Liver (tissue), 9 donors: ENCODE data around the gene PHF12. TPM values are rescaled to one million over a fixed set of nuclear protein-coding genes. Genes with fewer than 3 reads are reported as not detected.

Source experiments
- DNase-seq: peaks from one replicate; pipeline ENCODE4 v3.0.0-alpha.2; 2017; ENCODE audit warnings: low spot score
- H3K27ac ChIP-seq, 2 donors: one replicate each; pipeline ENCODE4 v1.7.0; 2013; ENCODE audit warnings: inconsistent platforms in 2 of 2, low read length in 2 of 2, control low read depth in 1 of 2, low read depth in 1 of 2, mild to moderate bottlenecking in 1 of 2
- H3K27me3 ChIP-seq, 4 donors: one replicate each; pipeline versions ENCODE4 v1.6.1 to v1.7.0; 2013; ENCODE audit warnings: low read length in 3 of 4, inconsistent platforms in 1 of 4, mild to moderate bottlenecking in 1 of 4, moderate library complexity in 1 of 4; ENCODE audit not compliant: control insufficient read depth in 4 of 4, insufficient read depth in 4 of 4
- H3K36me3 ChIP-seq, 4 donors: one replicate each; pipeline versions ENCODE4 v1.6.1 to v1.7.0; 2013; ENCODE audit warnings: low read length in 3 of 4, mild to moderate bottlenecking in 3 of 4, low read depth in 1 of 4, moderate library complexity in 1 of 4; ENCODE audit not compliant: control insufficient read depth in 4 of 4, insufficient read depth in 3 of 4
- H3K4me1 ChIP-seq, 4 donors: one replicate each; pipeline versions ENCODE4 v1.6.1 to v1.7.0; 2013; ENCODE audit warnings: low read length in 3 of 4, mild to moderate bottlenecking in 3 of 4, moderate library complexity in 1 of 4; ENCODE audit not compliant: control insufficient read depth in 4 of 4, insufficient read depth in 4 of 4
- H3K4me3 ChIP-seq, 3 donors: one replicate each; pipeline versions ENCODE4 v1.6.1 to v1.7.0; 2013; ENCODE audit warnings: low read length in 3 of 3, control low read depth in 1 of 3, low read depth in 1 of 3, mild to moderate bottlenecking in 1 of 3
- H3K9ac ChIP-seq, 2 donors: one replicate each; pipeline ENCODE4 v1.7.0; 2013; ENCODE audit warnings: low read length in 2 of 2, mild to moderate bottlenecking in 2 of 2, moderate library complexity in 2 of 2, control low read depth in 1 of 2, low read depth in 1 of 2
- H3K9me3 ChIP-seq, 4 donors: one replicate each; pipeline versions ENCODE4 v1.6.1 to v1.7.0; 2013; ENCODE audit warnings: low read length in 3 of 4; ENCODE audit not compliant: control insufficient read depth in 4 of 4
- CTCF ChIP-seq: fragments of 150-350 bp; IDR thresholded peaks from 2 replicates; pipeline ENCODE4 v1.5.1; 2017; ENCODE audit warnings: improper control_type of control experiment, low read depth, low read length; ENCODE audit not compliant: missing input control
- EGR1 ChIP-seq, 2 donors: IDR thresholded peaks; 2 replicates each; pipeline ENCODE4 v1.6.1; 2016 to 2018; ENCODE audit warnings: antibody characterized with exemption in 2 of 2, low read depth in 2 of 2
- FOXA1 ChIP-seq: IDR thresholded peaks from 2 replicates; pipeline ENCODE4 v1.6.1; 2016; ENCODE audit warnings: antibody characterized with exemption
- GABPA ChIP-seq, 2 donors: IDR thresholded peaks in 1 of 2; conservative IDR thresholded peaks in 1 of 2; 2 replicates each; pipeline ENCODE4 v1.6.1; 2016; ENCODE audit warnings: antibody characterized with exemption in 2 of 2, mild to moderate bottlenecking in 1 of 2, moderate library complexity in 1 of 2
- HNF4A ChIP-seq, 2 donors: conservative IDR thresholded peaks; 2 replicates each; pipeline ENCODE4 v1.6.1; 2016; ENCODE audit warnings: antibody characterized with exemption in 2 of 2, mild to moderate bottlenecking in 2 of 2
- HNF4G ChIP-seq: IDR thresholded peaks from 2 replicates; pipeline ENCODE4 v1.6.1; 2016; ENCODE audit warnings: antibody characterized with exemption
- JUND ChIP-seq, 2 donors: IDR thresholded peaks; 2 replicates each; pipeline ENCODE4 v1.6.1; 2016; ENCODE audit warnings: antibody characterized with exemption in 2 of 2
- NR2F2 ChIP-seq: IDR thresholded peaks from 2 replicates; pipeline ENCODE4 v1.6.1; 2016; ENCODE audit warnings: antibody characterized with exemption
- RAD21 ChIP-seq, 2 donors: IDR thresholded peaks; 2 replicates each; pipeline ENCODE4 v1.6.1; 2016; ENCODE audit warnings: antibody characterized with exemption in 2 of 2, mild to moderate bottlenecking in 2 of 2
- RXRA ChIP-seq, 2 donors: IDR thresholded peaks; 2 replicates each; pipeline ENCODE4 v1.6.1; 2017 to 2018; ENCODE audit warnings: antibody characterized with exemption in 2 of 2, mild to moderate bottlenecking in 1 of 2
- SP1 ChIP-seq: IDR thresholded peaks from 2 replicates; pipeline ENCODE4 v1.6.1; 2018; ENCODE audit warnings: antibody characterized with exemption, mild to moderate bottlenecking
- TAF1 ChIP-seq: conservative IDR thresholded peaks from 2 replicates; pipeline ENCODE4 v1.6.1; 2016; ENCODE audit warnings: antibody characterized with exemption, mild to moderate bottlenecking
- YY1 ChIP-seq: IDR thresholded peaks from 2 replicates; pipeline ENCODE4 v1.6.1; 2016; ENCODE audit warnings: antibody characterized with exemption, mild to moderate bottlenecking
- WGBS: extraction: QIAGEN DNeasy Blood & Tissue Kit; methylation state at CpG from one replicate; pipeline ENCODE4 v1.1.7; 2013; 5-methylcytosine and 5-hydroxymethylcytosine counted together
- polyA plus RNA-seq, 2 donors: library from polyadenylated mRNA; stranded (reverse) in 1 of 2; unstranded in 1 of 2; fragments of 200-250 nt in 1 of 2; fragments of >200 nt in 1 of 2; fragmentation: Nextera tagmentation in 1 of 2; extraction: Ambion mirVana in 1 of 2; gene quantifications; one replicate each; pipeline versions ENCODE4 v1.2.1 to v1.2.3, GENCODE V29; 2013 to 2015
- total RNA-seq, 2 donors: library from RNA; depleted of rRNA; stranded (reverse); fragments of >200 nt; gene quantifications; one replicate each; pipeline ENCODE4 v1.2.3, GENCODE V29; 2014
- TF ChIP-seq, protein P1 (sequence below): IDR thresholded peaks from 2 replicates; pipeline ENCODE4 v1.6.1; 2016; ENCODE audit warnings: antibody characterized with exemption
- TF ChIP-seq, protein P2 (sequence below): IDR thresholded peaks from 2 replicates; pipeline ENCODE4 v1.6.1; 2016; ENCODE audit warnings: antibody characterized with exemption
- TF ChIP-seq, protein P3 (sequence below): IDR thresholded peaks from 2 replicates; pipeline ENCODE4 v1.6.1; 2016; ENCODE audit warnings: antibody characterized with exemption, mild to moderate bottlenecking
- donor health status: healthy.
- donor health status: healthy.
- donor health status: healthy.
- donor health status: healthy.
- donor health status: healthy.

The PHF12 gene
- total and polyA plus RNA-seq, 4 donors, result 4.3 to 21.3 (median 11.7) TPM

- Histone ChIP-seq H3K36me3 (peaks cover 0 to 7% (median 2%) of the 10 kb centered on the region in 4 donors), H3K27ac (peak overlapping the region in 1 of 2 donors; percentile 52), H3K9me3 (no peaks in the 10 kb centered on the region), H3K27me3 (no peaks in the 10 kb centered on the region), H3K9ac (no peak overlapping the region), H3K4me1 (peaks cover 20 to 51% (median 44%) of the 10 kb centered on the region in 4 donors), H3K4me3 (no peak overlapping the region)
- DNase-seq, result no peak
- 70% methylated on average over 1 of the region's 1 CpG for WGBS
- TF ChIP-seq, protein P1, sequence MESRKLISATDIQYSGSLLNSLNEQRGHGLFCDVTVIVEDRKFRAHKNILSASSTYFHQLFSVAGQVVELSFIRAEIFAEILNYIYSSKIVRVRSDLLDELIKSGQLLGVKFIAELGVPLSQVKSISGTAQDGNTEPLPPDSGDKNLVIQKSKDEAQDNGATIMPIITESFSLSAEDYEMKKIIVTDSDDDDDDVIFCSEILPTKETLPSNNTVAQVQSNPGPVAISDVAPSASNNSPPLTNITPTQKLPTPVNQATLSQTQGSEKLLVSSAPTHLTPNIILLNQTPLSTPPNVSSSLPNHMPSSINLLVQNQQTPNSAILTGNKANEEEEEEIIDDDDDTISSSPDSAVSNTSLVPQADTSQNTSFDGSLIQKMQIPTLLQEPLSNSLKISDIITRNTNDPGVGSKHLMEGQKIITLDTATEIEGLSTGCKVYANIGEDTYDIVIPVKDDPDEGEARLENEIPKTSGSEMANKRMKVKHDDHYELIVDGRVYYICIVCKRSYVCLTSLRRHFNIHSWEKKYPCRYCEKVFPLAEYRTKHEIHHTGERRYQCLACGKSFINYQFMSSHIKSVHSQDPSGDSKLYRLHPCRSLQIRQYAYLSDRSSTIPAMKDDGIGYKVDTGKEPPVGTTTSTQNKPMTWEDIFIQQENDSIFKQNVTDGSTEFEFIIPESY, result no peak
- TF ChIP-seq FOXA1, result no peak
Measured at GRCh38 chr17:28941251-28941650, 10.1 kb downstream of the PHF12 start.

- H3K4me1 ChIP-seq, result peaks cover 20 to 57% (median 49%) of the 10 kb centered on the region in 4 donors
- no peak overlapping the region for H3K9ac ChIP-seq
- H3K4me3 ChIP-seq, result no peak overlapping the region
- DNase-seq, result no peak
- 33% methylated on average over 3 of the region's 3 CpGs for WGBS
- no peaks in the 10 kb centered on the region for H3K9me3 ChIP-seq
- peak overlapping the region; percentile 19 to 52 for H3K27ac ChIP-seq
- no peaks in the 10 kb centered on the region for H3K27me3 ChIP-seq
- peaks cover 0 to 7% (median 2%) of the 10 kb centered on the region in 4 donors for H3K36me3 ChIP-seq
- TF ChIP-seq, protein P2, sequence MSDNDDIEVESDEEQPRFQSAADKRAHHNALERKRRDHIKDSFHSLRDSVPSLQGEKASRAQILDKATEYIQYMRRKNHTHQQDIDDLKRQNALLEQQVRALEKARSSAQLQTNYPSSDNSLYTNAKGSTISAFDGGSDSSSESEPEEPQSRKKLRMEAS, result peak; percentile 50
- peak; percentile 49 to 67 for TF ChIP-seq HNF4A (conservative IDR thresholded peaks at IDR 0.05)
- TF ChIP-seq SP1, result peak; percentile 20
- no peak for TF ChIP-seq CTCF
- peak in 1 of 2 donors; percentile 43 for TF ChIP-seq RXRA (IDR thresholded peaks at IDR 0.05)
Measured at GRCh38 chr17:28940675-28941074, 10.6 kb downstream of the PHF12 start.

DNA sequence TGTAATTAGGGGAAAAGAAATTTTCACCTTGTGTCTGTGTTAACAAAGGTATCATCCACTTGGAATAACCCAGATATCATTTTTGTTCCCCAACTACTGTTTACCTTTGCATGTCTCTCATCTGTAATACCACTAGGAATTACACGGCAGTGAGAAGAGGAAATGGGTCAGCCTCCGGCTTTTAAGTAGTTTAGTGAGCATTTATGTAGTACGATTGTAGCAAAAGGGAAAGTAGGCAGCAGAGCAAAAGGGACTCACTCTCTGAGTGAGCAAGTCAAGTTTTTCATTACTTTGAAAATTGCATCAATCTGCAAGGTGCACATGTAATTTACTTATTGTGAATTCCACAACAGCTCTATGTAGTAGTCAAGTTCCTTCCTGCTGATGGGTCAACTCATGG is 11.2 kb downstream of the PHF12 start:
- DNase-seq, result no peak
- H3K9ac ChIP-seq, result no peak overlapping the region
- peak overlapping the region; percentile 19 to 52 for H3K27ac ChIP-seq
- peaks cover 20 to 57% (median 50%) of the 10 kb centered on the region in 4 donors for H3K4me1 ChIP-seq
- H3K36me3 ChIP-seq, result peaks cover 0 to 7% (median 2%) of the 10 kb centered on the region in 4 donors
- no peak for TF ChIP-seq HNF4G
- TF ChIP-seq YY1, result no peak
- TF ChIP-seq RAD21 (IDR thresholded peaks at IDR 0.05), result no peak
- TF ChIP-seq, protein P1, result no peak
- TF ChIP-seq GABPA (IDR thresholded peaks at IDR 0.05 in 1 of 2, conservative IDR thresholded peaks at IDR 0.05 in 1 of 2), result no peak
- no peak for TF ChIP-seq TAF1
- TF ChIP-seq JUND (IDR thresholded peaks at IDR 0.05), result no peak
- TF ChIP-seq, protein P3, sequence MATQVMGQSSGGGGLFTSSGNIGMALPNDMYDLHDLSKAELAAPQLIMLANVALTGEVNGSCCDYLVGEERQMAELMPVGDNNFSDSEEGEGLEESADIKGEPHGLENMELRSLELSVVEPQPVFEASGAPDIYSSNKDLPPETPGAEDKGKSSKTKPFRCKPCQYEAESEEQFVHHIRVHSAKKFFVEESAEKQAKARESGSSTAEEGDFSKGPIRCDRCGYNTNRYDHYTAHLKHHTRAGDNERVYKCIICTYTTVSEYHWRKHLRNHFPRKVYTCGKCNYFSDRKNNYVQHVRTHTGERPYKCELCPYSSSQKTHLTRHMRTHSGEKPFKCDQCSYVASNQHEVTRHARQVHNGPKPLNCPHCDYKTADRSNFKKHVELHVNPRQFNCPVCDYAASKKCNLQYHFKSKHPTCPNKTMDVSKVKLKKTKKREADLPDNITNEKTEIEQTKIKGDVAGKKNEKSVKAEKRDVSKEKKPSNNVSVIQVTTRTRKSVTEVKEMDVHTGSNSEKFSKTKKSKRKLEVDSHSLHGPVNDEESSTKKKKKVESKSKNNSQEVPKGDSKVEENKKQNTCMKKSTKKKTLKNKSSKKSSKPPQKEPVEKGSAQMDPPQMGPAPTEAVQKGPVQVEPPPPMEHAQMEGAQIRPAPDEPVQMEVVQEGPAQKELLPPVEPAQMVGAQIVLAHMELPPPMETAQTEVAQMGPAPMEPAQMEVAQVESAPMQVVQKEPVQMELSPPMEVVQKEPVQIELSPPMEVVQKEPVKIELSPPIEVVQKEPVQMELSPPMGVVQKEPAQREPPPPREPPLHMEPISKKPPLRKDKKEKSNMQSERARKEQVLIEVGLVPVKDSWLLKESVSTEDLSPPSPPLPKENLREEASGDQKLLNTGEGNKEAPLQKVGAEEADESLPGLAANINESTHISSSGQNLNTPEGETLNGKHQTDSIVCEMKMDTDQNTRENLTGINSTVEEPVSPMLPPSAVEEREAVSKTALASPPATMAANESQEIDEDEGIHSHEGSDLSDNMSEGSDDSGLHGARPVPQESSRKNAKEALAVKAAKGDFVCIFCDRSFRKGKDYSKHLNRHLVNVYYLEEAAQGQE, result no peak
- TF ChIP-seq EGR1 (IDR thresholded peaks at IDR 0.05; ENCODE audit: low read depth in 2 of 2), result no peak
- TF ChIP-seq NR2F2, result no peak
- no peak overlapping the region for H3K4me3 ChIP-seq
- WGBS, result 59% methylated on average over 3 of the region's 3 CpGs
- H3K9me3 ChIP-seq, result no peaks in the 10 kb centered on the region
- H3K27me3 ChIP-seq, result no peaks in the 10 kb centered on the region
